ENCODE results near the gene MRPL58. TPM values are rescaled to one million over a fixed set of nuclear protein-coding genes. Genes with fewer than 3 reads are reported as not detected.
"Not testable (repeated sequence)": the region's sequence is repeated elsewhere in the genome, so short reads cannot be mapped to it uniquely, and the experiment has no call there.

The MRPL58 gene
- polyA plus RNA-seq, 1 donor: 24.1 TPM

GRCh38 chr17:75003070-75003956 lies 9.2 kb upstream of the MRPL58 start:
- no peaks in the 10 kb centered on the region for H3K27me3 ChIP-seq (ENCODE audit: control insufficient read depth, insufficient read depth, low read length)
- no peaks in the 10 kb centered on the region for H3K9me3 ChIP-seq (ENCODE audit: control insufficient read depth, low read depth, low read length)
- peaks cover 18% of the 10 kb centered on the region for H3K36me3 ChIP-seq (ENCODE audit: control insufficient read depth, insufficient read depth, low read length)
- no peak for DNase-seq
- no peak overlapping the region for H3K4me3 ChIP-seq (ENCODE audit: low read length)
- no CpG with 5 or more reads among the region's 76 CpGs for WGBS (ENCODE audit: insufficient coverage, low lambda C conversion rate)
- no peaks in the 10 kb centered on the region for H3K4me1 ChIP-seq (ENCODE audit: control insufficient read depth, insufficient read depth, low read length)
- H3K27ac ChIP-seq (ENCODE audit: low read length): no peak overlapping the region

- Histone ChIP-seq H3K4me1 (ENCODE audit: control insufficient read depth, insufficient read depth, low read length) (no peaks in the 10 kb centered on the region), H3K9me3 (ENCODE audit: control insufficient read depth, low read depth, low read length) (no peaks in the 10 kb centered on the region), H3K27me3 (ENCODE audit: control insufficient read depth, insufficient read depth, low read length) (no peaks in the 10 kb centered on the region), H3K4me3 (ENCODE audit: low read length) (no peak overlapping the region), H3K36me3 (ENCODE audit: control insufficient read depth, insufficient read depth, low read length) (peaks cover 18% of the 10 kb centered on the region), H3K27ac (ENCODE audit: low read length) (no peak overlapping the region)
- WGBS (ENCODE audit: insufficient coverage, low lambda C conversion rate): no CpG with 5 or more reads among the region's 19 CpGs
- no peak for DNase-seq
These were observed 8.5 kb upstream of the MRPL58 start for GRCh38 chr17:75003957-75004355.

- Histone ChIP-seq H3K27me3 (ENCODE audit: control insufficient read depth, insufficient read depth, low read length) (no peaks in the 10 kb centered on the region), H3K4me1 (ENCODE audit: control insufficient read depth, insufficient read depth, low read length) (no peaks in the 10 kb centered on the region), H3K9me3 (ENCODE audit: control insufficient read depth, low read depth, low read length) (no peaks in the 10 kb centered on the region), H3K4me3 (ENCODE audit: low read length) (no peak overlapping the region), H3K36me3 (ENCODE audit: control insufficient read depth, insufficient read depth, low read length) (peaks cover 17% of the 10 kb centered on the region), H3K27ac (ENCODE audit: low read length) (no peak overlapping the region)
- no peak for DNase-seq
- no CpG with 5 or more reads among the region's 3 CpGs for WGBS (ENCODE audit: insufficient coverage, low lambda C conversion rate)
These were observed 8.1 kb upstream of the MRPL58 start for GRCh38 chr17:75004371-75004770.

GRCh38 chr17:75005291-75005690 lies 7.2 kb upstream of the MRPL58 start:
- H3K4me1 ChIP-seq (ENCODE audit: control insufficient read depth, insufficient read depth, low read length): no peaks in the 10 kb centered on the region
- peaks cover 15% of the 10 kb centered on the region for H3K36me3 ChIP-seq (ENCODE audit: control insufficient read depth, insufficient read depth, low read length)
- H3K4me3 ChIP-seq (ENCODE audit: low read length): no peak overlapping the region
- WGBS (ENCODE audit: insufficient coverage, low lambda C conversion rate): no CpG with 5 or more reads among the region's 8 CpGs
- no peak for DNase-seq
- no peaks in the 10 kb centered on the region for H3K27me3 ChIP-seq (ENCODE audit: control insufficient read depth, insufficient read depth, low read length)
- H3K9me3 ChIP-seq (ENCODE audit: control insufficient read depth, low read depth, low read length): no peaks in the 10 kb centered on the region
- no peak overlapping the region for H3K27ac ChIP-seq (ENCODE audit: low read length)

- H3K27me3 ChIP-seq (ENCODE audit: control insufficient read depth, insufficient read depth, low read length); H3K9me3 ChIP-seq (ENCODE audit: control insufficient read depth, low read depth, low read length); DNase-seq; H3K4me1 ChIP-seq (ENCODE audit: control insufficient read depth, insufficient read depth, low read length); H3K27ac ChIP-seq (ENCODE audit: low read length); H3K4me3 ChIP-seq (ENCODE audit: low read length): not testable (repeated sequence)
- peaks cover 15% of the 10 kb centered on the region for H3K36me3 ChIP-seq (ENCODE audit: control insufficient read depth, insufficient read depth, low read length)
- WGBS (ENCODE audit: insufficient coverage, low lambda C conversion rate): no CpG with 5 or more reads among the region's 6 CpGs
These were observed 6.4 kb upstream of the MRPL58 start for GRCh38 chr17:75006084-75006483.

- peaks cover 12% of the 10 kb centered on the region for H3K36me3 ChIP-seq (ENCODE audit: control insufficient read depth, insufficient read depth, low read length)
- DNase-seq: no peak
- H3K27me3 ChIP-seq (ENCODE audit: control insufficient read depth, insufficient read depth, low read length): no peaks in the 10 kb centered on the region
- no CpG with 5 or more reads among the region's 5 CpGs for WGBS (ENCODE audit: insufficient coverage, low lambda C conversion rate)
- no peak overlapping the region for H3K27ac ChIP-seq (ENCODE audit: low read length)
- H3K9me3 ChIP-seq (ENCODE audit: control insufficient read depth, low read depth, low read length): no peaks in the 10 kb centered on the region
- peaks cover under 1% of the 10 kb centered on the region for H3K4me1 ChIP-seq (ENCODE audit: control insufficient read depth, insufficient read depth, low read length)
- no peak overlapping the region for H3K4me3 ChIP-seq (ENCODE audit: low read length)
These were observed 5.8 kb upstream of the MRPL58 start for GRCh38 chr17:75006653-75007052.

GRCh38 chr17:75008373-75008772 lies 4.1 kb upstream of the MRPL58 start:
- 100% methylated on average over 1 of the region's 6 CpGs for WGBS (ENCODE audit: insufficient coverage, low lambda C conversion rate)
- no peak overlapping the region for H3K4me3 ChIP-seq (ENCODE audit: low read length)
- no peaks in the 10 kb centered on the region for H3K27me3 ChIP-seq (ENCODE audit: control insufficient read depth, insufficient read depth, low read length)
- H3K9me3 ChIP-seq (ENCODE audit: control insufficient read depth, low read depth, low read length): no peaks in the 10 kb centered on the region
- no peak for DNase-seq
- H3K4me1 ChIP-seq (ENCODE audit: control insufficient read depth, insufficient read depth, low read length): peaks cover 7% of the 10 kb centered on the region
- no peak overlapping the region for H3K27ac ChIP-seq (ENCODE audit: low read length)
- peaks cover 7% of the 10 kb centered on the region for H3K36me3 ChIP-seq (ENCODE audit: control insufficient read depth, insufficient read depth, low read length)

GRCh38 chr17:75009139-75009724 lies 3.2 kb upstream of the MRPL58 start:
- no peak for DNase-seq
- peaks cover 13% of the 10 kb centered on the region for H3K4me1 ChIP-seq (ENCODE audit: control insufficient read depth, insufficient read depth, low read length)
- H3K36me3 ChIP-seq (ENCODE audit: control insufficient read depth, insufficient read depth, low read length): peaks cover 4% of the 10 kb centered on the region
- H3K9me3 ChIP-seq (ENCODE audit: control insufficient read depth, low read depth, low read length): no peaks in the 10 kb centered on the region
- no peaks in the 10 kb centered on the region for H3K27me3 ChIP-seq (ENCODE audit: control insufficient read depth, insufficient read depth, low read length)
- no CpG with 5 or more reads among the region's 2 CpGs for WGBS (ENCODE audit: insufficient coverage, low lambda C conversion rate)
- H3K27ac ChIP-seq (ENCODE audit: low read length): no peak overlapping the region
- no peak overlapping the region for H3K4me3 ChIP-seq (ENCODE audit: low read length)

GRCh38 chr17:75010683-75011400 lies 1.6 kb upstream of the MRPL58 start:
- no peaks in the 10 kb centered on the region for H3K9me3 ChIP-seq (ENCODE audit: control insufficient read depth, low read depth, low read length)
- DNase-seq: peak; percentile 66 to 76
- H3K27ac ChIP-seq (ENCODE audit: low read length): peak overlapping the region; percentile 76
- H3K27me3 ChIP-seq (ENCODE audit: control insufficient read depth, insufficient read depth, low read length): no peaks in the 10 kb centered on the region
- WGBS (ENCODE audit: insufficient coverage, low lambda C conversion rate): 17% methylated on average over 1 of the region's 8 CpGs
- no peaks in the 10 kb centered on the region for H3K36me3 ChIP-seq (ENCODE audit: control insufficient read depth, insufficient read depth, low read length)
- H3K4me1 ChIP-seq (ENCODE audit: control insufficient read depth, insufficient read depth, low read length): peaks cover 13% of the 10 kb centered on the region
- H3K4me3 ChIP-seq (ENCODE audit: low read length): no peak overlapping the region

GRCh38 chr17:75011401-75012095 lies 922 bp upstream of the MRPL58 start:
- 80% methylated on average over 2 of the region's 13 CpGs for WGBS (ENCODE audit: insufficient coverage, low lambda C conversion rate)
- H3K27me3 ChIP-seq (ENCODE audit: control insufficient read depth, insufficient read depth, low read length): no peaks in the 10 kb centered on the region
- H3K27ac ChIP-seq (ENCODE audit: low read length): peak overlapping the region; percentile 76
- H3K4me3 ChIP-seq (ENCODE audit: low read length): peak overlapping the region; percentile 69
- peak in 1 of 2 donors; percentile 58 for DNase-seq
- H3K4me1 ChIP-seq (ENCODE audit: control insufficient read depth, insufficient read depth, low read length): peaks cover 13% of the 10 kb centered on the region
- no peaks in the 10 kb centered on the region for H3K9me3 ChIP-seq (ENCODE audit: control insufficient read depth, low read depth, low read length)
- peaks cover 2% of the 10 kb centered on the region for H3K36me3 ChIP-seq (ENCODE audit: control insufficient read depth, insufficient read depth, low read length)
